ENCODE data around the gene DNASE2. TPM values are rescaled to one million over a fixed set of nuclear protein-coding genes. Genes with fewer than 3 reads are reported as not detected.
"Not testable (repeated sequence)": the region's sequence is repeated elsewhere in the genome, so short reads cannot be mapped to it uniquely, and the experiment has no call there.

Gene DNASE2
- total and polyA plus RNA-seq, 8 donors: 18.7 to 72.8 (median 21.7) TPM

GRCh38 chr19:12847159-12848139 is 33.8 kb downstream of the DNASE2 start:
- TF ChIP-seq CTCF (IDR thresholded peaks at IDR 0.05): peak; percentile 99 to 100
- no peak overlapping the region for H3K27ac ChIP-seq
- H3K4me3 ChIP-seq: no peak overlapping the region
- peaks cover 0 to 12% of the 10 kb centered on the region in 2 donors for H3K4me1 ChIP-seq
- intact Hi-C loops (cut with DNase I): no loop called here
- DNase-seq (peak; percentile 76 to 99 (median 86)), ATAC-seq (peak; percentile 100)
- H3K9me3 ChIP-seq: no peaks in the 10 kb centered on the region
- no peaks in the 10 kb centered on the region for H3K36me3 ChIP-seq
- peaks cover 0 to 76% of the 10 kb centered on the region in 2 donors for H3K27me3 ChIP-seq

- ATAC-seq; H3K4me3 ChIP-seq; H3K27ac ChIP-seq; DNase-seq; H3K36me3 ChIP-seq; H3K9me3 ChIP-seq; intact Hi-C loops (cut with DNase I): not testable (repeated sequence)
- Histone ChIP-seq H3K4me1 (peaks cover 0 to 12% of the 10 kb centered on the region in 2 donors), H3K27me3 (peaks cover 3 to 84% of the 10 kb centered on the region in 2 donors)
Measured at GRCh38 chr19:12846613-12847012, 34.6 kb downstream of the DNASE2 start.

GRCh38 chr19:12843999-12844732 is 37.1 kb downstream of the DNASE2 start:
- Histone ChIP-seq H3K27ac (no peak overlapping the region), H3K9me3 (no peaks in the 10 kb centered on the region), H3K36me3 (no peaks in the 10 kb centered on the region), H3K27me3 (peaks cover 26 to 100% of the 10 kb centered on the region in 2 donors), H3K4me3 (no peak overlapping the region), H3K4me1 (peaks cover 0 to 16% of the 10 kb centered on the region in 2 donors)
- no peak for DNase-seq
- intact Hi-C loops (cut with DNase I): no loop called here
- no peak for ATAC-seq
- TF ChIP-seq CTCF (IDR thresholded peaks at IDR 0.05): no peak

- no peak overlapping the region for H3K27ac ChIP-seq
- DNase-seq (no peak), ATAC-seq (no peak)
- no peak overlapping the region for H3K4me3 ChIP-seq
- no peaks in the 10 kb centered on the region for H3K36me3 ChIP-seq
- H3K9me3 ChIP-seq: no peaks in the 10 kb centered on the region
- peaks cover 0 to 23% of the 10 kb centered on the region in 2 donors for H3K4me1 ChIP-seq
- H3K27me3 ChIP-seq: peaks cover 34 to 100% of the 10 kb centered on the region in 2 donors
- intact Hi-C loops (cut with DNase I): no loop called here
- no peak for TF ChIP-seq CTCF (IDR thresholded peaks at IDR 0.05)
Measured at GRCh38 chr19:12843328-12843727, 37.9 kb downstream of the DNASE2 start.

- H3K36me3 ChIP-seq: no peaks in the 10 kb centered on the region
- no peak overlapping the region for H3K4me3 ChIP-seq
- ATAC-seq (no peak), DNase-seq (no peak)
- intact Hi-C loops (cut with DNase I): no loop called here
- peaks cover 0 to 18% of the 10 kb centered on the region in 2 donors for H3K4me1 ChIP-seq
- no peak overlapping the region for H3K27ac ChIP-seq
- no peak for TF ChIP-seq CTCF (IDR thresholded peaks at IDR 0.05)
- H3K9me3 ChIP-seq: no peaks in the 10 kb centered on the region
- peaks cover 41 to 100% of the 10 kb centered on the region in 2 donors for H3K27me3 ChIP-seq
Measured at GRCh38 chr19:12842511-12842910, 38.7 kb downstream of the DNASE2 start.

Measured in left lung (tissue), 10 donors.